ENCODE results near the gene CFAP74.

The CFAP74 gene

GRCh38 chr1:1950940-1951339, 52.6 kb downstream of the CFAP74 start:
- H3K9ac ChIP-seq (ENCODE audit: low read depth, low read length, poor library complexity, severe bottlenecking): no peak overlapping the region
- H3K27me3 ChIP-seq (ENCODE audit: insufficient read depth, low read length, poor library complexity, severe bottlenecking): no peaks in the 10 kb centered on the region
- H3K4me3 ChIP-seq (ENCODE audit: low read length, poor library complexity, severe bottlenecking): no peak overlapping the region
- no peaks in the 10 kb centered on the region for H3K36me3 ChIP-seq (ENCODE audit: insufficient read depth, low read length)
- no peaks in the 10 kb centered on the region for H3K79me2 ChIP-seq (ENCODE audit: insufficient read depth, low read length)
- no peaks in the 10 kb centered on the region for H3F3A ChIP-seq (ENCODE audit: low read depth)
- H3K9me2 ChIP-seq (replicated peaks; ENCODE audit: low read depth, low read length): no peaks in the 10 kb centered on the region
- H3K4me2 ChIP-seq (ENCODE audit: low read depth, low read length, poor library complexity, severe bottlenecking): no peak overlapping the region
- no peak for TF ChIP-seq EZH2phosphoT487 (IDR thresholded peaks at IDR 0.05; ENCODE audit: borderline replicate concordance)
- TF ChIP-seq, protein P1, sequence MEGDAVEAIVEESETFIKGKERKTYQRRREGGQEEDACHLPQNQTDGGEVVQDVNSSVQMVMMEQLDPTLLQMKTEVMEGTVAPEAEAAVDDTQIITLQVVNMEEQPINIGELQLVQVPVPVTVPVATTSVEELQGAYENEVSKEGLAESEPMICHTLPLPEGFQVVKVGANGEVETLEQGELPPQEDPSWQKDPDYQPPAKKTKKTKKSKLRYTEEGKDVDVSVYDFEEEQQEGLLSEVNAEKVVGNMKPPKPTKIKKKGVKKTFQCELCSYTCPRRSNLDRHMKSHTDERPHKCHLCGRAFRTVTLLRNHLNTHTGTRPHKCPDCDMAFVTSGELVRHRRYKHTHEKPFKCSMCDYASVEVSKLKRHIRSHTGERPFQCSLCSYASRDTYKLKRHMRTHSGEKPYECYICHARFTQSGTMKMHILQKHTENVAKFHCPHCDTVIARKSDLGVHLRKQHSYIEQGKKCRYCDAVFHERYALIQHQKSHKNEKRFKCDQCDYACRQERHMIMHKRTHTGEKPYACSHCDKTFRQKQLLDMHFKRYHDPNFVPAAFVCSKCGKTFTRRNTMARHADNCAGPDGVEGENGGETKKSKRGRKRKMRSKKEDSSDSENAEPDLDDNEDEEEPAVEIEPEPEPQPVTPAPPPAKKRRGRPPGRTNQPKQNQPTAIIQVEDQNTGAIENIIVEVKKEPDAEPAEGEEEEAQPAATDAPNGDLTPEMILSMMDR (conservative IDR thresholded peaks at IDR 0.05; ENCODE audit: low read length): no peak
- no peaks in the 10 kb centered on the region for H3K4me1 ChIP-seq (ENCODE audit: insufficient read depth, low read length, poor library complexity, severe bottlenecking)
- no peaks in the 10 kb centered on the region for H3K9me3 ChIP-seq (ENCODE audit: insufficient read depth, low read depth, low read length)
- H2AFZ ChIP-seq (ENCODE audit: low read length): no peak overlapping the region
- H4K20me1 ChIP-seq (ENCODE audit: insufficient read depth, low read length, poor library complexity, severe bottlenecking): no peaks in the 10 kb centered on the region

DNA sequence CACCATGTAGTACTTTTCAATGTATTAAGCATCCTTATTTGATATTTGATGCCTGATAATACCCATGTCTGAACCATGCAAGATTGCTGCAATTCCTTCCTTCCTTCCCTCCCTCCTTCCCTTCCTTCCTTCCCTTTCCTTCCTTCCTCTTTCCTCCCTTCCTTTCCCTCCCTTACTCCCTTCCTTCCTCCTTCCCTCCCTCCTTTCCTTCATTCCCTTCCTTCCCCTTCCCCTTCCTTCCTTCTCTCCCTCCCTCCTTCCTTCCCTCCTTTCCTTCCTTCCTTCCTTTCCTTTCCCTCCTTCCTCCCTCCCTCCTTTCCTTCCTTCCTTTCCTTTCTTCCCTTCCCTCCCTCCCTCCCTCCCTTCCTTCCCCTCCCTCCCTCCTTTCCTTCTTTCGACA, 54.8 kb downstream of the CFAP74 start:
- H3F3A ChIP-seq (ENCODE audit: low read depth): no peaks in the 10 kb centered on the region
- no peaks in the 10 kb centered on the region for H3K9me3 ChIP-seq (ENCODE audit: insufficient read depth, low read depth, low read length)
- no peak overlapping the region for H3K9ac ChIP-seq (ENCODE audit: low read depth, low read length, poor library complexity, severe bottlenecking)
- H3K4me3 ChIP-seq (ENCODE audit: low read length, poor library complexity, severe bottlenecking): no peak overlapping the region
- TF ChIP-seq, protein P1 (conservative IDR thresholded peaks at IDR 0.05; ENCODE audit: low read length): no peak
- no peak for TF ChIP-seq EZH2phosphoT487 (IDR thresholded peaks at IDR 0.05; ENCODE audit: borderline replicate concordance)
- H3K27me3 ChIP-seq (ENCODE audit: insufficient read depth, low read length, poor library complexity, severe bottlenecking): no peaks in the 10 kb centered on the region
- H3K9me2 ChIP-seq (replicated peaks; ENCODE audit: low read depth, low read length): no peaks in the 10 kb centered on the region
- no peaks in the 10 kb centered on the region for H3K79me2 ChIP-seq (ENCODE audit: insufficient read depth, low read length)
- no peaks in the 10 kb centered on the region for H4K20me1 ChIP-seq (ENCODE audit: insufficient read depth, low read length, poor library complexity, severe bottlenecking)
- H3K4me1 ChIP-seq (ENCODE audit: insufficient read depth, low read length, poor library complexity, severe bottlenecking): no peaks in the 10 kb centered on the region
- no peak overlapping the region for H3K4me2 ChIP-seq (ENCODE audit: low read depth, low read length, poor library complexity, severe bottlenecking)
- no peaks in the 10 kb centered on the region for H3K36me3 ChIP-seq (ENCODE audit: insufficient read depth, low read length)
- no peak overlapping the region for H2AFZ ChIP-seq (ENCODE audit: low read length)

GRCh38 chr1:1947493-1947892, 56.1 kb downstream of the CFAP74 start:
- Histone ChIP-seq H3K27me3 (ENCODE audit: insufficient read depth, low read length, poor library complexity, severe bottlenecking) (no peaks in the 10 kb centered on the region), H3K4me3 (ENCODE audit: low read length, poor library complexity, severe bottlenecking) (no peak overlapping the region), H2AFZ (ENCODE audit: low read length) (no peak overlapping the region), H4K20me1 (ENCODE audit: insufficient read depth, low read length, poor library complexity, severe bottlenecking) (no peaks in the 10 kb centered on the region), H3K9ac (ENCODE audit: low read depth, low read length, poor library complexity, severe bottlenecking) (no peak overlapping the region), H3K79me2 (ENCODE audit: insufficient read depth, low read length) (no peaks in the 10 kb centered on the region), H3K36me3 (ENCODE audit: insufficient read depth, low read length) (no peaks in the 10 kb centered on the region), H3F3A (ENCODE audit: low read depth) (no peaks in the 10 kb centered on the region), H3K4me1 (ENCODE audit: insufficient read depth, low read length, poor library complexity, severe bottlenecking) (no peaks in the 10 kb centered on the region), H3K9me3 (ENCODE audit: insufficient read depth, low read depth, low read length) (no peaks in the 10 kb centered on the region), H3K4me2 (ENCODE audit: low read depth, low read length, poor library complexity, severe bottlenecking) (no peak overlapping the region), H3K9me2 (replicated peaks; ENCODE audit: low read depth, low read length) (no peaks in the 10 kb centered on the region)
- TF ChIP-seq, protein P1 (conservative IDR thresholded peaks at IDR 0.05; ENCODE audit: low read length): no peak
